Stimulated activated CD4-positive, alpha-beta T cell treated with anti-CD3 and anti-CD28 coated beads, TNF-alpha, amount 100 ng/mL, for 4 hours (primary cell): ENCODE measurements around the gene GABBR2.

Experiments used
- DNase-seq, 3 experiments: peaks; one replicate each; pipeline ENCODE4 v3.0.0-alpha.2; 2020; ENCODE audit warnings: low read depth in 3 of 3

The GABBR2 gene

DNA sequence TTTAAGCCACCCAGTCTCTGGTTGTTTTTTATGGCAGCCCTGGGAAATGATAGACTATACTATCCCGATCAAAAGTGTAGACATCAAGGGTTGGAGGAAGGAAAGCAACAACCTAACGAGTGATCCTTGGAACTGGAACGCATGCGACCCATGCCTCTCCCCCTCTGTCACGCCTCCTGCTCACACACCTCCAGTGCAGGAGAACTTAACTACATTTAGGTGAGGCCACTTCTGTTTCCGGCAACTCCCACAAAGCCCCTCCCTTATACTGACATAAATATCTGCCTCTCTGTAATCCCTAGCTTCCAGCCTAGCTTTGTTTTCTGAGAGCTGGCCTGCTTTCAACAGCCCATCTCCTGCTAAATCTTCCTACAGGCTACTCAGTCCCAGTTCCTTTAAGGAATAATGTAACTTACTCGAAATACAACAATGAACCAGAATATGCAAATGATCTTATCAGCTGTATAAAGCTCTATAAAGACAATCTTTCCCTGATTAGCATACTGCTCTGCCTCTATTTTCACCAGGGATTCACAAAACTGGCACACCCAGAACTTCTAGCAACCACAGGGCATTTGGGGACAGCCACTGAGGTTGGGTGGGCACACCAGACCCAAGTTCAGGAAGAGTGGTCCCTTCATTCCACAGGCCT, 73.9 kb downstream of the GABBR2 start:
- DNase-seq = no peak

DNA sequence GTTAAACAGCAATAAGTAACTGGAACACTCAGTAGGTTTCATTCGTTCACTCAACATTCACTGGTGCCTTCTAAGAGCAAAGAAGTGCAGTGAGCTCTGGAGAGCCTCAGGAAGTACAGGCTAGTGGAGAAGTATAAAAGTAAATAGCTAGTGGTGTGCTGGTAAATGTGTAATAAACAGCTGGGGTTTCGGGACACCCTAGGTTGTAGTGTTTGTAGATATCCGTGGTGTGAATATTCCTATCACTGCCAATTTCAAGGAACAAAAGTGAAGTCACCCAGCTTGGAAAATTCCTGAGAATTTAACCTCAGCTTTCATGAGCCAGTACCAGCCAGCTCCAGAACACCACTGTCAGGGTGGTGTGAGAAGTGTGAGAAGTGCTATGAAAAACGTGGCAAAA, 75.9 kb downstream of the GABBR2 start:
- no peak for DNase-seq

DNA sequence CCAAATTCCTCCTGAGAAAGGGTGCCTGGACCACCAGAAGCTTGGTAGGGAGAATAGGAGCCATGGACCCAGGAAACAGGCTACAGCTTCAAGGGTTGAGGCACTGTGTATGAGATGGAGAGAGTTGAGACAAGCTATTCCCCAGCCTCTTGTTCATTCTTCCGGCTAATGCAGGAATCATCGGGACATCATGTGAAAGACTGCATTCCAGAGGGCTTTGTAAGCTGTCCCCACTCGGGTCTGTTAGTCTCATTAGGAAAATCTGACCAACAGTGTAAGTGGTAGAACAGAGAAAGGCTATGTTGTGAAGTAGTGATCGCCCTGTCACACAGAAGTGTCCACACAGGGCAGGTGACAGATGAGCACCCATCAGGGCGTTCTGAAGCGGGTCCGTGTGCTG, 81.4 kb downstream of the GABBR2 start:
- no peak for DNase-seq

DNA sequence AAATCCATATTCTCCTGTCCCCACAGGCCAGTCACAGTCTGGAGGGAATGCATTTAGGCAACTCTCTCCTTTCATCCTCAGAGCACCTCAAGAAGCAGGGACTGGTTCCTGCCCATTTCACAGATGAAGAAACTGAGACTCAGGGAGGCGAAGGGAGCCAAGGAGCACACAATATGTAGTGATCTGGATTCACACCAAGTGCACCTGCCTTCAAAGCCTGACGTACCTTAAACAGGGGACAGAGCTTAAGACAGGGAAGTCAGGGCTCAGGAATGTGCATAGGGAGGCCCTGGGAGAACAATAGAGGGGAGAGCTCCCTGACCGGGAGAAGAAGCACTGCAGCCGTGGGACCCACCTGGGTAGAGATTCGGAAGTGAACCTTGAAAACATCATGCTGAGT, 83.0 kb downstream of the GABBR2 start:
- no peak for DNase-seq

DNA sequence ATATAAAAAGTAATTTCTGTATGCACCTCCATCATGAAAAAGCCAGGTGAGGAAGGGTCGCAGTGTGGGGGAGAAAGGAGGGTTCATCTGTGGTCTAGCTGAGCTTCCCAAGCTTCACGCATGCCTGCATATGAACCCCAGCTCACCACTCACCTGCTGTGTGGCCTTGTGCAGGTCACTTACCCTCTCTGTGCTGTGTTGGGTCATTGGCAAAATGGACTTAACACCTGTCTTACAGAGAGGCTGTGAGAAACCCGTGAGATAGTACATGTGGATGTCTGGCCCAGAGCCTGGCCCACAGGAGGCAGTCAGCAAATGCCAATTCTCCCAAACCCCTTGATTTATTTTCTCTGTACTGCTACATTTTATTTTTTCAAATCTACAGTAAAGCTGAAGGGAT, 88.9 kb downstream of the GABBR2 start:
- DNase-seq = no peak

DNA sequence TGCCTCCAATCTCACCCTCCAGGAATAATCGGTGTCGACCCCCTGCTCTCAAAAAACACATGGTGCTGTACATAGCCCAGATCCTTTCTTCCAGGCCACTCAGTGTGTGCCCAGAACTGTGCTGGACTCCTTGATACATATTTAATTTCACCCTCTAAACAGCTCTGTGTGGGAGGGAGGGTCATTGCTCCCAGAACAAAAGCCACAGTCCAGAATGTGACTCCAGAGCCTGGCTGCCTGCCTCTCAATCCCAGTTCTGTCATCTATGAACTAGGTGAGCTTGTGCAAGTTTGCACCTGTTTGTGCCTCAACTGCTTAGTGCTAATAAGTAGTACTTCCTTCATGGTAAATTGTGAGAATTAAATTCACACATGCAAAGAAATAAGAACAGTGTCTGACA, 93.1 kb downstream of the GABBR2 start:
- DNase-seq = no peak

DNA sequence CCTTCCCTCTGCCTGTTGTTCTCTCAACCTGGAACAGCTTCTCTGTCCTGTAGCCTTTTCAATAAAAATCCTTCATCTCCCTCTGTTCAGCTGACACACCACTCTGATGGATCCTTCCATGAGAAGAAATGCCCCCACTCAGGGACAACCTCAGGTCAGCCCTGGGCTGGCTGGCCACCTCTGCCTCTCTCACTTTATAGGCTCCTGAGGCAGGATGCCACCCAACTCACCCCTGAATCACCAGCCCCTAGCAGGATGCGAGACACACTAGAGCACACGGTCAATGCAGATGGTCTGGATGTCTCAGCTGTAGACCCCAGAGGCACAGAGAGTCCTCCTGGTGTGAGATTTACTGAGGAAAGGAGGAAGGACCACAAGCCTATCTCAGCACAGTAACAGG, 93.8 kb downstream of the GABBR2 start:
- no peak for DNase-seq

DNA sequence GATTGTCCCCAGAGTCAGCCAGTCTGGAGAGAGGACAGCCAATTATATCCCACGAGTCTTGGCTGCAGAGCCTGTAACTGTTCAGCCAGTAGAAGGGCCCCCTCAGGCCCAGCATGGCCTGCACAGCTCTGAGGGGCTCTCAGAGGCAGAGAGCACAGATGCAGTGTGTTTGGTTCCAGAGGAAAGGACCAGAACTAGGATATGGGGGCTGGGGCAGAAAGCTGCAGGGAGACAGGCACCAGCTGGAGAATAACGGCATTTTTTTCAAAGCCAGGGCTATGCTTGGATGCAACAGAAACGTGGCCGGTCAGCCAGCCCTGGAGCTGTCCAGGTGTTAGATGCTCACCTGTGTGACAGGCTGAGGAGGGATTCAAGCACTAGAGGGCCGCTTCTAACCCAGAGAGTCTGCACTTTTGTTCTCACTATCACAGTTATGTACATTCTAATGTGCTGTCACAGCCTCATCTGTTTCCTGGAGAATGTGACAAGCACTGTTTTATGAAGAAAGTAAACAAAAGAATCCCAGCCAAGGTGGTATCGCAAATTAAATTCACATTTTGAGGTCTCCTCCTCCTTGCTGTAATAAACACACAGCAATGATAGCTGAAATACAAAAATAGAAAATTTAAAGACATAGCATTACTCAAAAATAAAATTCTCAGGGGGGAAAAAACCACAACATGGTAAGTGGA, 96.5 kb downstream of the GABBR2 start:
- DNase-seq = no peak

DNA sequence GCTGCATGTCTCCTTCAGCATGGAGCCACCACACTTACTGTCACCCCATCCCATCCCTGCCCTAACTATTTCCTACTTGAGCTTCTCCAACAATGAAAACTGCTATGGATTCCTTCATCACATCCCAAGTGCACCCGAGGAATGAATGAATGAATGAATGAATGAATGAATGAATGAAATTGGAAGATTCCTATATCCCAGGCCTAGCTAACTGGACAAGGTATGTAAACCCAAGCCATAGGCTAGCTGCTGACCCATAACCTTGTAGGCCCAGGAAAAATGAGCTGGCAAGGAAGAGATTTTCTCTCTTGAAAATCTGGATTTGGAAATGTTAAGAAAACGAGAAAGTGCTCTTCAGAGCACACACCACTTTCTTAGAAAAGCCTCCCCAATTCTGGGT, 97.4 kb downstream of the GABBR2 start:
- DNase-seq = no peak

DNA sequence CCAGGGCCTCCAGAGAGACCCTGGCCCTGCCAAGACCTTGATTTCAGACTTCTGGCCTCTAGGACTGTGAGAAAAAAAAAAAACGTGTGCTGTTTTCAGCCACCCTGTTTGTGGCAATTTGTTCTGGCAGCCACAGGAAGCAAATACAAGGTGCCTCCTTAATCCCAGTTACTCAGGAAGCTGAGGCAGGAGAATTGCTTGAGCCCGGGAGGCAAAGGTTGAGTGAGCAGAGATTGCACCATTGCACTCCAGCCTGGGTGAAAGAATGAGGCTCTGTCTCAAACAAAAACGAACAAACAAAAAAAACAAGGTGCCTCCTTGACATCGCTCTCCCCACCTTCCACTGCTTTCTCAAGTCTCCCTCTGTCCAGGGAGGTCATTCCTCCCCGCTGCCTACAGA, 98.0 kb downstream of the GABBR2 start:
- DNase-seq = no peak

DNA sequence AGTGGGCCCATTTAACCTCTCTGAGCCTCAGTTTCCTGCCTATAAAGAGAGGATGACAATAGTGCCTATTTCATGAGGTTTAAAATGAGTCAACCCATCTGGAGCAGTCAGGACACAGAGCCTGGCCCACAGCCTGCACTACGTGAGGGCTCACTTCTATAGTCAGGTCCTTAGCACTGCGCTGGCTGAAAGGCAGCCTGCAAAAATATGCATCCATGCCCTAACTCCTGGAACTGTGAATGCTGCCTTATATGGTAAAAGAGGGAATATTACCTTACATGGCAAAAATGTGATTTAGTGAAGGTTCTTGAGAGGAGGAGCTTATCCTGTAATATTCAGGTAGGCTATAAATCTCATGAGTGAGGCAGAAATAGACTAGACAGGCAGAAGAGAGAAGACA, 98.5 kb downstream of the GABBR2 start:
- no peak for DNase-seq

DNA sequence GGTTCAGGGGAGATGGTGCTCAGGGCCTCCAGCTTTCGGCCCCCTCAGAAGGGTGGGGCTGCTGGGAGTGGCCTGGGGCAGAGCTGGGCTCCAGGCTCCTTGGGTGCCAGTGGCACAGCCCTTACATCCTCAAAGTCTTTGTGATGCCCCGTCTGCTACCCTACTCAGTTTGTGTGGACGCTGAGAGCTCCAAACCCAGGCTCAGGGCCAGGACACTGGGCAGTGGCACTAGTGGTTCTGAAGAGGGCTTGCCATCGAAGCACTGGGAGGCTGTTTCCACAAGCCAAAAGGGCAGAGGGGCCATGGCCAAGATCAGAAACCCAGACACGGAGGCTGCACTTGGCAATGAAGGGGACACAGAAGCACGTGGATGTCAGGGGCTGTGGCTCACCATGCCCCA, 99.1 kb downstream of the GABBR2 start:
- no peak for DNase-seq

DNA sequence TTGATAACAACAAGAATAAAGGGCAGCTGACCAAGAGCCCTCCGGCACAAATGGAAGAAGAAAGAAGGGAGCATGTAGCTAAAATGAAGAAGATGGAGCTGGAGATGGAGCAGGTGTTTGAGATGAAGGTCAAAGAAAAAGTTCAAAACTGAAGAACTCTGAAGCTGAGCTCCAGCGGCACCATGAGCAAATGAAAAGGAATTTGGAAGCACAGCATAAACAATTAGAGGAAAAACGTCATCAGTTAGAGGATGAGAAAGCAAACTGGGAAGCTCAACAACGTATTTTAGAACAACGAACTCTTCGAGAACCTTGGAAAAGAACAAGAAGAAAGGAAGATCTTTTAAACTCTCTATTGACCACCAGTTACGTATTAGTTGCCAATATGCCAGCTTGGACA, 100.9 kb downstream of the GABBR2 start:
- DNase-seq = no peak

DNA sequence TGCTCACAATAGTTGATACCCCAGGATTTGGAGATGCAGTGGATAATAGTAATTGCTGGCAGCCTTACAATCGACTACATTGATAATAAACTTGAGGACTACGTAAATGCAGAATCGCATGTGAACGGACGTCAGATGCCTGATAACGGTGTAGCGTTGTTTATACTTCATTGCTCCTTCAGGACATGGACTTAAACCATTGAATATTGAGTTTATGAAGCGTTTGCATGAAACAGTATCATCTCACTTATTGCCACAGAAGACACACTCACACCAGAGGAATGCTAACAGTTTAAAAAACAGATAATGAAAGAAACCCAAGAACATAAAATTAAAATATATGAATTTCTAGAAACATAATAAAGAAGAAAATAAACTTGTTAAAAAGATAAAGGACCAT, 101.6 kb downstream of the GABBR2 start:
- DNase-seq = no peak

DNA sequence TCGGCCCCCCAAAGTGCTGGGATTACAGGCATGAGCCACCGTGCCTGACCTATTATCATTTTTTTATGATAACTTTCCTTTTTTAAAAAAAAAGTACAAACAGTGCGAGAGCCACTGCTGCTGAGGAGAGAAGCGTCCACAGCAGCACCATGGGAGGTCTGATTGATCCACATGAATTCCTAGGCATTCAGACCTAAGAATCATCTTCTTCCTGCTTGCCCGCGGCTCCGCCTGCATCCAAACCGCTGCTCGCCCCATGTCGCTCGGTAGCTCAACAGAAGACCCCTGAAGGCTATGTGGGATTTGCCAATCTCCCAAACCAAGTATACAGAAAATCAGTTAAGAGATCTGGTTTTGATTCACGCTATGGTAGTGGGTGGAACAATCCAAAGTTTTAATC, 102.0 kb downstream of the GABBR2 start:
- no peak for DNase-seq

DNA sequence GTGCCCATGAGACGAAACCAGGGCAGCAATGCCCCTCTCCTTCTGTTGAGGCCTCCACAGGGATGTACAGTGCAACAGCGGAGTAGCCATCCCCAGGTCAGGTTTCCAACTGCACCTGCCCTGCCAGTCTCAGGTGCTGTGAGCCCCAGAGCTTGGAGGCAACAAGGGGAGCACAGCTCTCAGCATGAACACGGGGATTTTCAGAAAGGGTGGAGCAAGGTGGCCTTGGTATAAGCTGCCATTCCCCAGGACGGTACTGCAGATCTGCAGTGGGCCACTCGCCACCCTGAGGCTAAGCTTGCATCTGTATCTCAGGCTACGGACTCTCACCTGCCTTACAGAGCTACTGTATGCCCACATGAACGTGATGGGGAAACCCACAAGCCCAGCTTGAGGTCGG, 103.6 kb downstream of the GABBR2 start:
- no peak for DNase-seq

DNA sequence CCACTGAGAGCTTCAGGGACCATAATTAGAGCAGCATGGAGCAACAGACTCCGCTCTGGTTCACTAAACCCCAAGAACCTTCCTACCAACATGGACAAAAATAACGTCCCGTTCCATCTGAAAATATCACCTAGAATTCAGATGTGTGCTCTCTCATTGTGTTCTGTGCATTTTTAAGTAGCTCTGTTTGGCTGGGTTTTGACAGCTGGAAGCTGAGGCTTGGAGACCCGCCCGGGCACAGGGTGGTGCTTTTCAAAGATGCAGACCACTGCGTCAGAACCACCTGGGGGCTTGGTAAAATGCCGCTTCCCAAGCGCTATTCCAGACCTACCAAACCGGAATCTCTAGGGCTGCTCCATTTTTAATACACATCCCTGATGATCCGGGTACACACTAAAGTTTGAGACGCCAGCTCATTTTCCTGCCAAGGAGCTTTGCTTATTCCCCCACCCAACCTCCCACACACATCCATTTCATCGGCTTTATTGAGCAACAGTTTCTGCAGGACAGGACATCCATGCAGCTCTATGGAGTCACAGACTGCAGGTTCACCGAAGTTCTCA, 104.8 kb downstream of the GABBR2 start:
- no peak for DNase-seq

DNA sequence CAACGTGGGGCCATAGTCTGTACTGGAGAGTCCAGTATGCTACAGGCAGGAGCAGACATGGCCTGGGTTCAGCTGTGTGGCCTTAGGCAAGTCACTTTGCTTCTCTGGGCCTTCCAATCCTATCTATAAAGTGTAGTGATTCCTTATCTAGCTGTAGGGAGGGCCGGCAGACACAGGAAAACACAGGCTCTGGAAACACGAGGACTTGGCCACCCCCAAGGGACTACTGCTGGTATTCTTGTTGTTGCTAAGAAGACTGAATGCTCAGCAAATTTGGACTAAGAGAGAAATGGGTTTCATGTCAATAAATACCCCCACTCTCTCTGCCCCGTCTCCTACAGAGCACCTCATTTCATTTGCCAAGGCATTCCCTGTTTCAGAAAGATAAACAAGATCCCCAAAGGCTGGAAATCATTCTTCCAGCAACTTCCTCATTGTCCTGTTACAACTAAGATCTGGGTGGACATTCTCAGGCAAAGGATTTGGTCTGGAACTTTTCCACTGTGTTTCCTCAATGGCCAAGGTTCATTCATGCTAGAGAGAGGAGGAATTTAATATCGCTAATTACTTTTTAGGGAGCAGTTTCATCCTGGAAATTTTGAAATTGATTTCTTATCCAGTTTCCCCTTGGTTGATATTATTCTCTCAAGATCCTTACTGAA, 105.8 kb downstream of the GABBR2 start:
- DNase-seq = no peak

DNA sequence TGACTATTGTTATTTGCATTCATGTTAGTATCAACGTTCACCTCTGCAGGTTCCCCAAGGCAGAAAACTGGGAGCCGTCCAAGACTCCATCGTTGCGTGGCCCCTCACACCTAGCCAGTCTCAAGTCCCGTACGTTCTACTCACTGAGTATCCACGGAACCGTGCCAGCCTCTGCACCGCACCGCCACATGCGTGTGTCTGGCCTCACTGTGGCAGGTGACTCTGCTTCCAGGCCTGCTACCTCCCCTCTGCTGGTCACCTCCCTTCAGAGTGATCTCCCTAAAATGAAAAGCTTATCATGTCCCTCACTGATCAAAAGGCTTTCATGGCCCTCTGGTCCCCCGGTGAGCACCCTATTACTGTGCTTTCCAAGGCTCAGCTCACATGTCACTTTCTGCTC, 108.1 kb downstream of the GABBR2 start:
- no peak for DNase-seq

DNA sequence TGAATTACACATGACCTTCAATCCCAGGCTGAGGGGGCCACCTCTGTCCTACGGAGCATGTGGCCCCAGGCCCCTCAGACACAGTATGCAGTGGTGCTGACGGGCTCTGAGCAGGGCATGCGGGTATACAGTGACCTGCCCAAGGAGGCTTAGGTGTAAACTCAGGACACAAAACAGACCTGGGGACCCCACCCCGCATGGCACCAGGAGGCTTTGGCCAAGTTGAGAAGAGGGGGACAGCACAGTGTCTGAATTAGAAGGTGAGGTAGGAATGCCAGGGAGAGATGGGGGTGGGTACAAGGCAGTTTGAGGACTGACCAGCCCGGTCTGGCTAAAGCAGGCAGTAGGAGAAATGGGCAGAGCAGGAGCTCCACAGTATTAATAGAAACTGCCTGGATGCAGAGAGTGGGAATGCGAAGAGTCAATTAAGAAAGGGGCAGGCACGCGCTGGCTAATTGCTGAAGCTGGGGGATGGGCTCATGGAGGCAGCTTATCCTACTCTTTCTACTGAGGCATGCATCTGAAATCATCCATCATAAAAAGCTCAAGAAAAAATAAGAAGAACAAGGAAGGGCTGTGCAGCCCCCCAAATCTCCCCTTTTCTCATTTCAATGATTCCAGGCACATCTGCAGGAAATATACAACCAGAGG, 109.0 kb downstream of the GABBR2 start:
- DNase-seq = no peak

DNA sequence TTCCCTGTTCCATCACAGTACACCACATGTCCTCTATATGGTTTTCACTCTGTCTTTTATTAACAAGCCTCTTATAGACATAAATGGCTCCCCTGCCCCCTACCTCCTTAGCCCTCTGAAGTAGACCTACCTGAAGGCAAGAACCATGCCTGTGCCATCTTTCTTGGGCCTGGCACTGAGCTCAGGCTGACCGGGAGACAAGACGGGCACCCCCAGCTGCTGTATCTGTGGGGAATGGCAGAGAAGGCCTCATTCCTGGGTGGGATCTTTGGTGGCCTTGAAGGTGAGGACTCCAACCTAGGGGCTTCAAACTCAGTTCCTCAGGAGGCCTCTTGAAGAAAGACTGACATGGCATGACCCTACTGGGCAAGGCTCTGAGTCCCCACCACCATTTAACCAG, 109.9 kb downstream of the GABBR2 start:
- DNase-seq = no peak

DNA sequence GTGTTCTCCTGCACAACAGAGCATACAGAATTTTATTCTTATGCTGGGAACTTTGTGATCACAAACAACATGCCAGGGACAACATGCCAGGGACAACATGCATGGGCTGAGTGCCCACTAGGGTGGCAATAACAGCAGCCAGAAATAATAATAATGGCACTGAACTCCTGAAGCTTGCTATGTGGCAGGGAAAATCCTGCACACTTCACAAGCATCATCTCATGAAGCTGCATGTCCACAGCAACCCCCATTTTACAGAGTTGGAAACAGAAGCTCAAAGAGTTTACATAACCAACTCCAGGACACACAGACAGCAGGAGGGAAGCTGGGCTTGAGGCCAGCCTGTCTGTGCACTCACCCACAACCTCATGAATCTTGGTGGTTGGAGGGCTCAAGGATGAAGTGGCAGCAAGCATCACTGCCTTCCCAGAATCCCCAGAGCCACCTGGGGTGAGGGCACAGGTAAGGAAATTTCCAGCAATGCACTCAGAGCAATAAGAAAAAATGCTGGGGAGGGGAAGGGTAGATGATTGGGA, 111.4 kb downstream of the GABBR2 start:
- DNase-seq = no peak
